NCI-H2196 (cell line): ENCODE measurements around the gene GSK3A.
A peak's percentile ranks its signal among the peaks of the same experiment; 100 is the strongest.

Experiments
- DNase-seq: peaks from one replicate; lab custom pipeline; 2025; ENCODE audit not compliant: unreplicated experiment; lab: John Stamatoyannopoulos, UW

The GSK3A gene

DNA sequence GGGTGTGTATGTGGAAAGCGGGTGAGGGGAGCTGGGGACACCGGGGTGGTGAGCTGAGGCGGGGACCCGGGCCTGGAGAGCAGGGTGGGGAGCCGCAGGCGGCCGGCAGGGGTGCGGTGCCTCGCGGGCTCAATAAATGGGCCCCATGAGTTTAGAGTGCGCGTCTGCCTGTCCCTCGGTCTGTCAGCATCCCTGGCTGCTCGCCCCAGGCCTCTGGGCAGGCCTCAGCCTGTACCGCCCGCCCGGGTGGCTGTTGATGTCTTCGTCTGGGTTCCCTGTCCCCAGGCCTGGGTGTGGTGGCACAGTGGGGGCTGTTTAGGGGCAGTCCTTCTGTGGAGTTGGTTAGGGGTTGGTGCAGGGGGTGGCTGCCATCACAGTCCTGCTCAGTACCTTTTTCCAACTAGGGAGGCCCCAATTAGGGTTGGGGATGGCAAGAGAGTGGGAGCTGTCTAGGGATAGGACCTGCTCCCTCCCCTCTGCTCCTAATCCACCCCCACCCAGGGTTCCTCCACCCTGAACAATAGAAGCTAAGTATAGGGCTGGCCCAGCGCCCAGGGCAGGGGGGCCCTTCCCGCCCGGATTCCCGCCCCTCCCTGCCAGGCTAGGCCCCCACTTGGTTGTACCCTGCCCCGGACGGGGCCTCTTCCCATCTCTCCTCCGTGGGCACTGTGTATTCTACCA is 38.9 kb upstream of the GSK3A start:
- DNase-seq = no peak

DNA sequence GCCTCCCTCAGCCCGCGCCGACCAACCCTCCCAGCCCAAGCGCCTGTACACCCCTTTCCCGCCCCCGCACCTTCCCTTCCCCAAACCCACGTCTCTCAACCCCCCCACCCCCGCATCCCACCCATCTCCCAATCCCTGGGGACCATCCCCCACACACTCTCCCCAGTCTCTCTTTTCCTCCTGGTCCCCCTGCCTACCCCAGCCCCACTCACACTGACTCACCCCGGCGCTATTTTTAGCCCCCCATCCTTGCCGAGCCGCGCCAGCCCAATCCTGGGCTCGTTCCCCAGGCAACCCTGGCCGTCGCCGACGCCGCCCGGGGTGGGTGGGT is 38.4 kb upstream of the GSK3A start:
- no peak for DNase-seq

DNA sequence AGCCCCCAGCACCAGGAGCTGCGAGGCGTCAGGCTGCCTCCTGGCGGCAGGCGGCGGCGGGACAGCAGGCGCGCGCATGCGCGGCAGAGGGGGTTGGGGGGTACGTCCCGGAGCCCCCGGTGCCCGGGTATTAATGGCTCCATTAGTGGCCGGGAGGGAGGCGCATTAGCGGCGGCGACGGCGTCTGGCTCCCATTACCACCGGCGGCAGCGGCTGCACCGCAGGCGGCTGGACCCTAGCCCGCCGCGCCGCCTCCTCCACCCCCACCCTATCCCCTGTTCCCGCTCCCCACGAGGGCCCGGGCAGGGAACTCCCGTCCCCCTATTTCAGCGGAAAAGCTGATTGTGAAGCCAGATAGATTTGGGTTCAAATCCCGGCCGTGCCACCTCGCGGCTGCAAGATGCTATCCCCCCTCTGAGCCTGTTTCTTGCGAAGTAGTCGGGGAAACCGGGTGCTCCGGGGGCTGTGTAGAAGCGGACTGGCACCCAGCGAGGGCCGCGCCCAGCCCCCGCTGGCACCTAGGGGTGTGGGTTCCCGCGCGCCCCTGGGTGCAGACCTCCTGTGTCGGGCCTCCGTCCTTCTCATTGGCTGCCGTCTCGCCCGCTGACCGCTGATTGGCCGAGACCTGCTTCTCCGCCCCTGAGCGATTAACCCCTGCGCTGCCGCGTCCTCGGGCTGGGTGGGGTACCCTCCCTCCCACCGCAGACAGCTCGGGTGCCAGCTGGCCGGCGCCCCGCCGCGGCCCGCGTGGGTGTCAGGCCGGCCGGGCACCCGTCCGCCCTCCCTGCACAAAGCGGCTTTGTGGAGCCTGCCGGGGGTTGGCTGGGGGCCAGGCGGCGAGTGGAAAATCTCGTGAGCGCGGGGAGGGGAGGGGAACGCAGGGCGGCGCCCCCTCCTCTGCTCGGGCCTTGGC is 37.8 kb upstream of the GSK3A start:
- peak; percentile 93 for DNase-seq

- no peak for DNase-seq
Measured at GRCh38 chr19:42279155-42279901, 36.9 kb upstream of the GSK3A start.

- no peak for DNase-seq
Measured at GRCh38 chr19:42278452-42279154, 36.2 kb upstream of the GSK3A start.

GRCh38 chr19:42277821-42278451 is 35.5 kb upstream of the GSK3A start:
- DNase-seq = peak; percentile 74

- DNase-seq = no peak
Measured at GRCh38 chr19:42276821-42277220, 34.4 kb upstream of the GSK3A start.

- DNase-seq = no peak
Measured at GRCh38 chr19:42276284-42276683, 33.9 kb upstream of the GSK3A start.

- no peak for DNase-seq
Measured at GRCh38 chr19:42275517-42275916, 33.1 kb upstream of the GSK3A start.

- DNase-seq = no peak
Measured at GRCh38 chr19:42275103-42275502, 32.7 kb upstream of the GSK3A start.

GRCh38 chr19:42274065-42274682 is 31.8 kb upstream of the GSK3A start:
- DNase-seq = no peak

DNA sequence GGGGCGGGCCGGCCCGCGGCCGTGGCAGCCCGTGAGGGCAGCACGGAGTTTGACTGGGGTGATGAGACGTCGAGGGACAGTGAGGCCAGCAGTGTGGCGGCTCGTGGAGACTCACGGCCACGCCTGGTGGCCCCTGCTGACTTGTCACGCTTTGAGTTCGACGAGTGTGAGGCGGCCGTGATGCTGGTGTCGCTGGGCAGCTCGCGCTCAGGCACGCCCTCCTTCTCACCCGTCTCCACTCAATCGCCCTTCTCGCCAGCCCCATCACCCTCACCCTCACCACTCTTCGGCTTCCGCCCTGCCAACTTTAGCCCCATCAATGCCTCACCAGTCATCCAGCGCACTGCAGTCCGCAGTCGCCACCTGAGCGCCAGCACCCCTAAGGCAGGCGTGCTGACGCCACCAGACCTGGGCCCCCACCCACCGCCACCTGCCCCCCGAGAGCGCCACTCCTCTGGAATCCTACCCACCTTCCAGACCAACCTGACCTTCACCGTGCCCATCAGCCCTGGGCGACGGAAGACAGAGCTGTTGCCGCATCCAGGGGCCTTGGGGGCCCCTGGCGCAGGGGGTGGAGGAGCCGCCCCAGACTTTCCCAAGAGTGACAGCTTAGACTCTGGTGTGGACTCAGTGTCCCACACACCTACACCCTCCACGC is 31.1 kb upstream of the GSK3A start:
- no peak for DNase-seq

DNA sequence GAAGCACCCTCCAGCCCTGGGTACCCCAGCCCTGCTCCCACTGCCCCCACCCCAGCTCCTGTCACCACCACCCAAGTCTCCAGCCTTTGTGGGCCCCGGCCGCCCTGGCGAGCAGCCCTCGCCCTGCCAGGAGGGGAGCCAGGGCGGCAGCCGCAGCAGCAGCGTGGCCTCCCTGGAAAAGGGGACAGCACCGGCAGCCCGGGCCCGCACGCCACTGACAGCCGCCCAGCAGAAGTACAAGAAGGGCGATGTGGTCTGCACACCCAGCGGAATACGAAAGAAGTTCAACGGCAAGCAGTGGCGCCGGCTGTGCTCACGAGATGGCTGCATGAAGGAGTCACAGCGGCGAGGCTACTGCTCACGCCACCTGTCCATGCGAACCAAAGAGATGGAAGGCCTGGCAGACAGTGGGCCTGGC is 30.6 kb upstream of the GSK3A start:
- DNase-seq = no peak

GRCh38 chr19:42272535-42272897 is 30.1 kb upstream of the GSK3A start:
- no peak for DNase-seq

- no peak for DNase-seq
Measured at GRCh38 chr19:42271861-42272534, 29.6 kb upstream of the GSK3A start.

- no peak for DNase-seq
Measured at GRCh38 chr19:42271045-42271419, 28.6 kb upstream of the GSK3A start.

- DNase-seq = no peak
Measured at GRCh38 chr19:42270346-42271044, 28.1 kb upstream of the GSK3A start.

GRCh38 chr19:42269478-42270345 is 27.3 kb upstream of the GSK3A start:
- no peak for DNase-seq
